Posterior cingulate gyrus (tissue), 11 donors: ENCODE results near the gene ASB16.
"Not testable (repeated sequence)": the region's sequence is repeated elsewhere in the genome, so short reads cannot be mapped to it uniquely, and the experiment has no call there.

Experiments
- DNase-seq, 10 donors: peaks; one replicate each; pipeline versions ENCODE4 v3.0.0 to v3.0.0-alpha.2; 2020 to 2021; ENCODE audit warnings: mixed read lengths in 3 of 10
- intact Hi-C: fragments of 100-400 bp; cut with DNase I; formaldehyde crosslinking; loops from one replicate; pipeline ENCODE4 v1.15.1; 2023

The ASB16 gene

GRCh38 chr17:44144966-44145739, 25.4 kb upstream of the ASB16 start:
- peak in 1 of 10 donors; percentile 2 for DNase-seq
- intact Hi-C loops: loop anchor here (5.0 kb wide), 1 partner anchor 182 kb away; no protein-coding TSS in a partner anchor

GRCh38 chr17:44146375-44147346, 23.8 kb upstream of the ASB16 start:
- intact Hi-C loops: no loop called here
- no peak for DNase-seq

- intact Hi-C loops: no loop called here
- peak in 2 of 10 donors; percentile 6 to 14 for DNase-seq
Observed at GRCh38 chr17:44147812-44148211, 22.7 kb upstream of the ASB16 start.

- peak in 1 of 10 donors; percentile 11 for DNase-seq
Observed at GRCh38 chr17:44149066-44149465, 21.4 kb upstream of the ASB16 start.

GRCh38 chr17:44149750-44150329, 20.7 kb upstream of the ASB16 start:
- intact Hi-C loops: no loop called here
- DNase-seq: peak in 2 of 10 donors; percentile 11 to 41

More at GRCh38 chr17:44149066-44149465, 21.4 kb upstream of the ASB16 start:
- intact Hi-C loops: not testable (repeated sequence)

GRCh38 chr17:44152875-44153274, 17.6 kb upstream of the ASB16 start:
- peak in 2 of 10 donors; percentile 2 to 15 for DNase-seq
- intact Hi-C loops: no loop called here

GRCh38 chr17:44155488-44155887, 15.0 kb upstream of the ASB16 start:
- intact Hi-C loops: no loop called here
- peak in 1 of 10 donors; percentile 8 for DNase-seq

GRCh38 chr17:44159519-44160210, 10.8 kb upstream of the ASB16 start:
- peak in 1 of 10 donors; percentile 31 for DNase-seq
- intact Hi-C loops: no loop called here

- intact Hi-C loops: no loop called here
- DNase-seq: no peak
Observed at GRCh38 chr17:44164476-44164875, 6.0 kb upstream of the ASB16 start.

- intact Hi-C loops: no loop called here
- peak in 3 of 10 donors; percentile 51 to 71 (median 64) for DNase-seq
Observed at GRCh38 chr17:44167181-44167861, 3.2 kb upstream of the ASB16 start.

GRCh38 chr17:44170135-44170498, 387 bp upstream of the ASB16 start:
- intact Hi-C loops: no loop called here
- DNase-seq: no peak

- DNase-seq: peak in 1 of 10 donors; percentile 79
Observed at GRCh38 chr17:44171931-44172455, 1.5 kb downstream of the ASB16 start.

GRCh38 chr17:44174427-44174826, 3.9 kb downstream of the ASB16 start:
- intact Hi-C loops: no loop called here
- DNase-seq: no peak

More at GRCh38 chr17:44171931-44172455, 1.5 kb downstream of the ASB16 start:
- intact Hi-C loops: no loop called here

- intact Hi-C loops: no loop called here
- DNase-seq: no peak
Observed at GRCh38 chr17:44176257-44176656, 5.8 kb downstream of the ASB16 start.

GRCh38 chr17:44176671-44177501, 6.4 kb downstream of the ASB16 start:
- peak in 2 of 10 donors; percentile 53 to 70 for DNase-seq
- intact Hi-C loops: no loop called here

GRCh38 chr17:44177640-44178039, 7.1 kb downstream of the ASB16 start:
- intact Hi-C loops: no loop called here
- peak in 1 of 10 donors; percentile 24 for DNase-seq

GRCh38 chr17:44178133-44178532, 7.6 kb downstream of the ASB16 start:
- intact Hi-C loops: no loop called here
- DNase-seq: peak in 1 of 10 donors; percentile 64

- no peak for DNase-seq
- intact Hi-C loops: no loop called here
Observed at GRCh38 chr17:44183024-44183423, 12.5 kb downstream of the ASB16 start.
